ENCODE data around the gene TMEM19.

Gene TMEM19

GRCh38 chr12:71721783-71722505 is 36.1 kb downstream of the TMEM19 start:
- no peak for DNase-seq

- DNase-seq: no peak
Observed at GRCh38 chr12:71725011-71725410, 39.1 kb downstream of the TMEM19 start.

GRCh38 chr12:71726548-71726947 is 40.7 kb downstream of the TMEM19 start:
- no peak for DNase-seq

GRCh38 chr12:71727958-71728357 is 42.1 kb downstream of the TMEM19 start:
- DNase-seq: no peak

GRCh38 chr12:71730936-71731335 is 45.1 kb downstream of the TMEM19 start:
- no peak for DNase-seq

- no peak for DNase-seq
Observed at GRCh38 chr12:71731439-71732356, 45.8 kb downstream of the TMEM19 start.

GRCh38 chr12:71732357-71732712 is 46.5 kb downstream of the TMEM19 start:
- DNase-seq: no peak

- no peak for DNase-seq
Observed at GRCh38 chr12:71737197-71737596, 51.3 kb downstream of the TMEM19 start.

- no peak for DNase-seq
Observed at GRCh38 chr12:71742998-71743397, 57.1 kb downstream of the TMEM19 start.

GRCh38 chr12:71744522-71745300 is 58.8 kb downstream of the TMEM19 start:
- DNase-seq: no peak

GRCh38 chr12:71746974-71747611 is 61.2 kb downstream of the TMEM19 start:
- peak; percentile 36 for DNase-seq

GRCh38 chr12:71748081-71748850 is 62.4 kb downstream of the TMEM19 start:
- DNase-seq: no peak

- DNase-seq: no peak
Observed at GRCh38 chr12:71749666-71750065, 63.8 kb downstream of the TMEM19 start.

- DNase-seq: no peak
Observed at GRCh38 chr12:71752891-71753290, 67.0 kb downstream of the TMEM19 start.

Measured in activated CD4-positive, alpha-beta T cell treated with anti-CD3 and anti-CD28 coated beads, Interleukin-2, amount 50 U/mL, for 1 hour (primary cell).